G401.6 (cell line): ENCODE measurements around the gene EXTL1.
A peak's percentile ranks its signal among the peaks of the same experiment; 100 is the strongest.
"Not testable (repeated sequence)": the region's sequence is repeated elsewhere in the genome, so short reads cannot be mapped to it uniquely, and the experiment has no call there.

ENCODE experiments used
- FAIRE-seq: peaks from 2 replicates; lab custom pipeline; 2012; peaks lifted over from hg19 to GRCh38; lab: Jason Lieb, UNC

The EXTL1 gene, protein sequence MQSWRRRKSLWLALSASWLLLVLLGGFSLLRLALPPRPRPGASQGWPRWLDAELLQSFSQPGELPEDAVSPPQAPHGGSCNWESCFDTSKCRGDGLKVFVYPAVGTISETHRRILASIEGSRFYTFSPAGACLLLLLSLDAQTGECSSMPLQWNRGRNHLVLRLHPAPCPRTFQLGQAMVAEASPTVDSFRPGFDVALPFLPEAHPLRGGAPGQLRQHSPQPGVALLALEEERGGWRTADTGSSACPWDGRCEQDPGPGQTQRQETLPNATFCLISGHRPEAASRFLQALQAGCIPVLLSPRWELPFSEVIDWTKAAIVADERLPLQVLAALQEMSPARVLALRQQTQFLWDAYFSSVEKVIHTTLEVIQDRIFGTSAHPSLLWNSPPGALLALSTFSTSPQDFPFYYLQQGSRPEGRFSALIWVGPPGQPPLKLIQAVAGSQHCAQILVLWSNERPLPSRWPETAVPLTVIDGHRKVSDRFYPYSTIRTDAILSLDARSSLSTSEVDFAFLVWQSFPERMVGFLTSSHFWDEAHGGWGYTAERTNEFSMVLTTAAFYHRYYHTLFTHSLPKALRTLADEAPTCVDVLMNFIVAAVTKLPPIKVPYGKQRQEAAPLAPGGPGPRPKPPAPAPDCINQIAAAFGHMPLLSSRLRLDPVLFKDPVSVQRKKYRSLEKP

GRCh38 chr1:26021647-26022403, at the start of gene EXTL1:
TSS of gene EXTL1 (plus strand) at chr1:26021775. CDS start at chr1:26022647, 872 bp downstream.
- FAIRE-seq: peak; percentile 99

- FAIRE-seq: no peak
Measured at GRCh38 chr1:25971811-25972180, 49.8 kb upstream of the EXTL1 start.

GRCh38 chr1:25973610-25974321, 47.8 kb upstream of the EXTL1 start:
- FAIRE-seq: no peak

- no peak for FAIRE-seq
Measured at GRCh38 chr1:25977801-25978200, 43.8 kb upstream of the EXTL1 start.

DNA sequence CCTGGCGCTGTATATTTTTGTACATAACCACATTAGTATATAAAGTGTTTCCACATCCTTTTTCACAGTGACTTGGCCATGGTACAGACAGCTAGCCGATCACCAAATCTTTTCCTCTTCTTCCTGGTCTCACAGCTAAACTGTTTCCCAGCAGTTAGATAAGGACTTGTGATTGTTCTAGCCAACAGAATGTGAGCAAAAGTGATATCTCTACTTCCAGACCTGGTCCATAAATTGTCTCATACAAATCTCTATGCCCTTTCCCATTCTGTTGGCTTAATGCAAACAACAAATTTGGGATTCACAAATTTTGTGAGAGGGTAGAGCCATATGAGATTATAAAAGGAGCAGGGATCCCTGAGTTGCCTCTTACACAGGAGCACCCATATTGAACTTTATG, 43.2 kb upstream of the EXTL1 start:
- no peak for FAIRE-seq

DNA sequence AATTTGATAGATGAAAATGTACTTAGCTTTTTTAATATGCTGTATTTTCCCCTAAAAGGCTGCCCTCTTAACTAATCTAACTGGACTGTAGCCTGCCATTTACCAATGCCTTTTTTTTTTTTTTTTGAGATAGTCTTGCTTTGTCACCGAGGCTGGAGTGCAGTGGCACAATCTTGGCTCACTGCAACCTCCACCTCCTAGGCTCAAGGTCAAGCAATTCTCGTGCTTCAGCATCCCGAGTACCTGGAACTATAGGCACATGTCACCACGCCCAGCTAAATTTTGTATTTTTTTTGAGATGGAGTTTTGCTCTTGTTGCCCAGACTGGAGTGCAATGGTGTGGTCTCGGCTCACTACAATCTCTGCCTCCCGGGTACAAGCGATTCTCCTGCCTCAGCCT, 42.4 kb upstream of the EXTL1 start:
- no peak for FAIRE-seq

DNA sequence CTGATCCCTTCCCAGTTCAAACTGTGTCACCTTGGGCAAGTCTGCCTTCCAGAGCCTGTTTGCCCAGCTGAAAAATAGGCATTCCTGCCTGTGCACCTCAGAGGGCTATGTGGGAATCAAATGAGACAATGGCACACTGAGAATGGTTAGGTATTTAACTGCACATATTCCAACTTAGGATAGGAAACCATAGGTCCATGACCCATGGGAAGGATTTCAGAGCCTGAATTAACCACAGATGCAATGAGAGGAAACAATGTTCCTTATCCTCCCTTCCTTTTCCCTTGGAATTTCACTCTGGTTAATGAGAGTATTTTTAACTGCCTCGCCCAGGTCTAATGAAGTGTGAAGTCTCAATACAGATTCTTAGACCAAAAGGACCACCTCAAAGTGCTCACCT, 36.4 kb upstream of the EXTL1 start:
- no peak for FAIRE-seq

- no peak for FAIRE-seq
Measured at GRCh38 chr1:25985670-25986069, 35.9 kb upstream of the EXTL1 start.

- not testable (repeated sequence) for FAIRE-seq
Measured at GRCh38 chr1:25986773-25987172, 34.8 kb upstream of the EXTL1 start.

- FAIRE-seq: no peak
Measured at GRCh38 chr1:25987951-25988350, 33.6 kb upstream of the EXTL1 start.

GRCh38 chr1:25989440-25990234, 31.9 kb upstream of the EXTL1 start:
- FAIRE-seq: no peak

- FAIRE-seq: no peak
Measured at GRCh38 chr1:25990251-25990650, 31.3 kb upstream of the EXTL1 start.

- no peak for FAIRE-seq
Measured at GRCh38 chr1:25990702-25991395, 30.7 kb upstream of the EXTL1 start.

DNA sequence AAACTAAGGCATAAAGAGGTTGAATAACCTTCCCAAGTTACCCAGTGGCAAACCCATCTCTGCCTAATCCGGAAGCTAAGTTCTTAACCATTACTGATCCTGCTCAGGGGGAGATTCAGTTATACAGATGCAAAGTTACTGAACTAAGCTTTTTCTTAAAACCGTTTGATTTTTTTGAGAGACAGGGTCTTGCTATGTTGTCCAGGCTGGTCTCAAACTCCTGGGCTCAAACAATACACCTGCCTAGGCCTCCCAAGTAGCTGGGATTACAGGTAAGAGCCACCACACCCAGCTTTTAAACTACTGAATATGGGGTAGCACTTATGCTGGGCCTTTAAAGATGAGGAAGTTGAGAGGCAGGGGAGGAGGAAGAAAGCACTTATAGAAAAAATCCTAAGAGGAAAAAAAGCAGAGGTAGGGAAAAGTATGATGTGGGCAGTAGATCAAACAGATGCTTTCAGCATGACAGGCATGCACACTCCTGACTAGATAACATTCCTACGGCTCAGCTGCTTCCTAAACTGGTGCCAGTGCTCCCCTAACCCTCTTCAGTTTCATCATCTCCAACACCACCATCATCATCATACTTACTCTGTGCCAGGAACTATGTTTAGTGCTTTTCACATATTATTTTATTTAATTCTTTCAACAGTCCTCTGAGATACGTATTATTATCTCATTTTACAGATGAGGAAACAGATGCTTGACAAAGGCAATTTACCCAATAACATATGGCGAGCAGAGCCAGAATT, 29.5 kb upstream of the EXTL1 start:
- no peak for FAIRE-seq

DNA sequence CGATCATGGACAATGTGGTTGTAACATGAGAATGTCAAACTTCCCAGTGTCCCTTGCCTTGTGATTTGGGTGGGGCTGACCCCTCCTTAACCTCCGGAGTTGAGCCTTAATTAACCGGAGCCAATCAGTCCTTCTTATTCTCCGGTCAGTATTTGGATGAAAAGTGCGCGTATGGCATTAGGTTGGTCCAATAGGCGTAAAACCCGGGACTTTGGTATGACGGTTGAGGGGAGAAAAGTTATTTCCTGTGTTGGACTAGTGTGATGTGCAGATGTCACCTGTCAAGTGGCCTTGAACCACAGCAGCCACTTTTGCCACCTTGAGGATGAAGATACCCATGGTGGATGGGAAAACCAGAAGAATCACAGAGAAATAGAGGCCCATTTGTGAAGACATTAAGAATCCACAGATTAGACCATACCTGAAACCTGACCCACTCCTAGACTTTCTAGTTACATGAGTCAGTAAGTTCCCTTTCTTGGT, 28.8 kb upstream of the EXTL1 start:
- no peak for FAIRE-seq

DNA sequence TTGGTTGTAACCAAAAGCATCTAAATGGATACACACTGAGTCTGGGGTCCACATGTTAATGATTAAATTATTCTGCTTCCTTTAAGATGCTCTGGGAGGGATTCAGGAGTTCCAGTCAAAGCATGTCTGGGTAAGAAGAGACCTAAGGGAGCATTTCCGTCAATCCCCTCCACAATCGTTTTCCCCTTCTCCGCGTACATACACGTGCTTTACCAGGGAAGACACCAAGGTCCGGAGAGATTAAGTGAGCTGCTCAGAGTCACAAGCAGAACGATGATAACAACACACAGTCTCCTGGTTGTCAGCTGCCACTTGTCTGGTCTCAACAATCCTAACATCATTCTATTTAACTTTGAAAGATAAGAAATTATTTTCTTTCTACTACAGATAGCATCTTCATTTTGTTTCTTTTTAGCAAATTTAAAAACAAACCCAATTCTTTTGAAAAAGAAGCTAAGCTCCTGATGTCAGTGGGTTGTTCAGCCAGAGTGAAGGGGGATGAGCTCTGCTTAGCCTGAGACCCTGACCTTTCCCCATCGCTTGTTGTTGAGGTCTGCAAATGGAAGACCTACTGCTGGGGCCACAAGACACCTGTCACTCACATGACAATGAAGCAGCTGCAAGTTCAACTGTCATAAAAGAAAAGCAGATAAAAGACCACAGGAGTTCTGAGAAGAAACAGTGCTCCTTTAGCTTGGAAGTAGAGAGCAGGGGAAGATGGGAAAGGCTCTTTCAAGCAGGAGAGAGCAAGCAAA, 28.2 kb upstream of the EXTL1 start:
- FAIRE-seq: no peak

- FAIRE-seq: no peak
Measured at GRCh38 chr1:25994402-25995150, 27.0 kb upstream of the EXTL1 start.

DNA sequence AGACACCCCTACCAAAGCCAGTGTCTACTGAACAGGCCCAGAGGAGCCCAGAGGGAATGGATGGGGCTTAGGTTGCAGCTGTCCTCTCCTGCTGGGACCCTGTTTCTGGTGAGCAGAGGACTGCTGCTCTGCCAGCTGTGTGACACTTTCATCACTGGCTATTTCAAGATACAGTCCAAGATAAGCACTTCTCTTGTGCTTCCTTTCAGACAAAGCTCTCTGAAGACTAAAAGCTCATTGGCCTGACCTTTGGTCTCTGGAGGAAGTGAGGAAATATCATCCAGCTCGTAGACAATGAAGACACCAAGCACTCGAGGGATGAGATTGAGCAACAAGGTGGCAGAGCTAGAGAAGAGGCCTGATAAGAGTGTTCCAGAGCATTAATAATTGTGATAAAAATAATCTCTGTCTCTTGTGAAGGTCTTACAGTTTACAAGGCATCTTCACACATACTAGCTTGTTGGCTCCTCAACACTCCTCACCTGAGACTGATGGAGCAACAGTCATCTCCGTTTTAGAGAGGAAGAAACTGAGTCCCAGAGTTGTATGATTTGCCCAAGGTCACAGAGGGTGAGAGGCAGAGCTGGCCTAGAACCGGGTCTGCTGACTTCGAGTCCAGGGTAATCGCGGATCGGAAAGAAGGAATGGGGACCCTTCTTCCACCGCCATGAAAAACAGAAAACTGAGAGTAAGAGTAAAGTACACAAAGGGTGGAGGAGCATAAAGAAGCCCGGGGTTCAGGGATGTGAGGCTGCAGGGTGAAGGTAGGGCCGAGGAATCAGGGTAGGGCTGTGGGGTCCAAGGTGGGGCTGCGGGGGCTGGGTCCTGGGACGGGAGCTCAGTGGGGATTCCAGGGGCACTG, 24.4 kb upstream of the EXTL1 start:
- FAIRE-seq: no peak
